ENCODE measurements around the gene MREG.

DNA sequence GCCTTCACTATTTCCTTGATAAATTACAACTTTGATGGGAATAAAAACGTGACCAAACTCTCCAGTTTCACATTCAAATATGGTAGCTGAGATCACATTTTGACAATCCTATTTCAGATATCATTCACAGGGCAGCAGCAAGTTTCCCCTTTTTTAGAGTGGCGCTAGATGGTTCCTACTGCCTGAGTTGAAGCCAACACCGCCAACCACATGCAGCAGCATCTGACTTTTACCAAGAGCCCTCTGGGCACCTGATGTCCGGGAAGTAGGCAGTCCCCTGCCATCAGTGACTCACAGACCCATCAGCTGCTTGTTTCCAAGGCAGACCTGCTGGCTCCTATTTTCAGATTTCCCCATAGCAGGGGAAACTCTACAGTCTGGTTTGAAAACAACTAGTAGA lies 4.0 kb upstream of the MREG start:
- TF ChIP-seq POLR2A (IDR thresholded peaks at IDR 0.05; ENCODE audit: low read length) (no peak), GATA1 (IDR thresholded peaks at IDR 0.05; ENCODE audit: low read depth, low read length) (no peak)
